Measurements from ENCODE around the gene MIER3.

The MIER3 gene

GRCh38 chr5:56896763-56897162 lies 55.2 kb downstream of the MIER3 start:
- DNase-seq (ENCODE audit: low read depth), result no peak

GRCh38 chr5:56893251-56893951 lies 58.5 kb downstream of the MIER3 start:
- DNase-seq (ENCODE audit: low read depth), result no peak

GRCh38 chr5:56881571-56881970 lies 70.4 kb downstream of the MIER3 start:
- no peak for DNase-seq (ENCODE audit: low read depth)

- DNase-seq (ENCODE audit: low read depth), result no peak
These were observed 75.6 kb downstream of the MIER3 start for GRCh38 chr5:56876327-56876726.

- DNase-seq (ENCODE audit: low read depth), result no peak
These were observed 78.9 kb downstream of the MIER3 start for GRCh38 chr5:56873056-56873455.

GRCh38 chr5:56871777-56872176 lies 80.1 kb downstream of the MIER3 start:
- no peak for DNase-seq (ENCODE audit: low read depth)

All from activated T-cell treated with anti-CD3 and anti-CD28 coated beads for 48 hours (primary cell).